NOMO-1 treated with dmso at 0.1 percent for 144 hours (cell line): ENCODE results near the gene CLSTN2.

Experiments
- DNase-seq: peaks from one replicate; lab custom pipeline; 2025; ENCODE audit not compliant: unreplicated experiment; lab: John Stamatoyannopoulos, UW

The CLSTN2 gene

GRCh38 chr3:140091143-140091542, 156.2 kb downstream of the CLSTN2 start:
- no peak for DNase-seq

GRCh38 chr3:140092848-140093536, 158.0 kb downstream of the CLSTN2 start:
- DNase-seq, result no peak

- no peak for DNase-seq
Observed at GRCh38 chr3:140093742-140094141, 158.8 kb downstream of the CLSTN2 start.

- DNase-seq, result no peak
Observed at GRCh38 chr3:140094487-140094886, 159.5 kb downstream of the CLSTN2 start.

GRCh38 chr3:140096037-140096436, 161.1 kb downstream of the CLSTN2 start:
- no peak for DNase-seq

- DNase-seq, result no peak
Observed at GRCh38 chr3:140097874-140098635, 163.1 kb downstream of the CLSTN2 start.

GRCh38 chr3:140100479-140100878, 165.5 kb downstream of the CLSTN2 start:
- DNase-seq, result no peak

- DNase-seq, result no peak
Observed at GRCh38 chr3:140103166-140103565, 168.2 kb downstream of the CLSTN2 start.

GRCh38 chr3:140103986-140104645, 169.1 kb downstream of the CLSTN2 start:
- no peak for DNase-seq

GRCh38 chr3:140113996-140114788, 179.2 kb downstream of the CLSTN2 start:
- no peak for DNase-seq

- DNase-seq, result no peak
Observed at GRCh38 chr3:140114789-140115080, 179.8 kb downstream of the CLSTN2 start.

GRCh38 chr3:140117096-140117526, 182.1 kb downstream of the CLSTN2 start:
- DNase-seq, result no peak

- DNase-seq, result no peak
Observed at GRCh38 chr3:140122183-140122582, 187.2 kb downstream of the CLSTN2 start.

- DNase-seq, result no peak
Observed at GRCh38 chr3:140128217-140128616, 193.2 kb downstream of the CLSTN2 start.

- no peak for DNase-seq
Observed at GRCh38 chr3:140128631-140129030, 193.6 kb downstream of the CLSTN2 start.

- no peak for DNase-seq
Observed at GRCh38 chr3:140129768-140130284, 194.8 kb downstream of the CLSTN2 start.

GRCh38 chr3:140131895-140132294, 196.9 kb downstream of the CLSTN2 start:
- DNase-seq, result no peak

GRCh38 chr3:140134231-140134965, 199.4 kb downstream of the CLSTN2 start:
- DNase-seq, result no peak

- DNase-seq, result no peak
Observed at GRCh38 chr3:140135461-140135860, 200.5 kb downstream of the CLSTN2 start.

GRCh38 chr3:140143367-140144069, 208.5 kb downstream of the CLSTN2 start:
- no peak for DNase-seq
